ENCODE results near the gene IGF1.

Gene IGF1

DNA sequence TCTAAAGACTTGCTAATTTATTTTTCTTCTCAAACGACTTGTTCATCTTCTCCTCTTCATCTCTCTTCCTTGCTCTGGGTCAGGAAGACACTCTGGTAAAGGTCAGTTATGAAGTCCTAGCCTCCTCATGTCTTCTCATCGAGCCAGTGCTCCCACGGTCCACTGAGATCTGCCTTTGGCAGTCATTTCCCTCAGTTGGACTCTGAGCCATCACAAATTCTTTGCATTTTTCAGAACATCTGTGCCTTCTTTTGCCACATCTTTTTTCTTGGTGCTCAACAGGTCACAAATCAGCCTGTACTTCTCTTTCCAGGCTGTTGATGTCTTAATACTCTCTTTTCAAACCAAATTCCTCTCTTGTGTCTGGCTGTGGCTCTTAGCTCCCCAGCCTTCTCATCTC, 49.7 kb downstream of the IGF1 start:
- H3K79me2 ChIP-seq (ENCODE audit: control insufficient read depth, low read length): no peaks in the 10 kb centered on the region
- TF ChIP-seq, protein P1, sequence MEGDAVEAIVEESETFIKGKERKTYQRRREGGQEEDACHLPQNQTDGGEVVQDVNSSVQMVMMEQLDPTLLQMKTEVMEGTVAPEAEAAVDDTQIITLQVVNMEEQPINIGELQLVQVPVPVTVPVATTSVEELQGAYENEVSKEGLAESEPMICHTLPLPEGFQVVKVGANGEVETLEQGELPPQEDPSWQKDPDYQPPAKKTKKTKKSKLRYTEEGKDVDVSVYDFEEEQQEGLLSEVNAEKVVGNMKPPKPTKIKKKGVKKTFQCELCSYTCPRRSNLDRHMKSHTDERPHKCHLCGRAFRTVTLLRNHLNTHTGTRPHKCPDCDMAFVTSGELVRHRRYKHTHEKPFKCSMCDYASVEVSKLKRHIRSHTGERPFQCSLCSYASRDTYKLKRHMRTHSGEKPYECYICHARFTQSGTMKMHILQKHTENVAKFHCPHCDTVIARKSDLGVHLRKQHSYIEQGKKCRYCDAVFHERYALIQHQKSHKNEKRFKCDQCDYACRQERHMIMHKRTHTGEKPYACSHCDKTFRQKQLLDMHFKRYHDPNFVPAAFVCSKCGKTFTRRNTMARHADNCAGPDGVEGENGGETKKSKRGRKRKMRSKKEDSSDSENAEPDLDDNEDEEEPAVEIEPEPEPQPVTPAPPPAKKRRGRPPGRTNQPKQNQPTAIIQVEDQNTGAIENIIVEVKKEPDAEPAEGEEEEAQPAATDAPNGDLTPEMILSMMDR (IDR thresholded peaks at IDR 0.05; ENCODE audit: low read depth, low read length, poor library complexity, severe bottlenecking): no peak
- no peaks in the 10 kb centered on the region for H3F3A ChIP-seq (ENCODE audit: control insufficient read depth, insufficient read depth)
- H3K36me3 ChIP-seq (ENCODE audit: control insufficient read depth, low read length): no peaks in the 10 kb centered on the region
- no peak overlapping the region for H3K4me3 ChIP-seq (ENCODE audit: low read length)
- no peaks in the 10 kb centered on the region; the same call in 1 of the 2 replicates for H3K9me2 ChIP-seq (replicated peaks; ENCODE audit: control insufficient read depth, low read length)
- no peaks in the 10 kb centered on the region for H4K20me1 ChIP-seq (ENCODE audit: control insufficient read depth, insufficient read depth, low read depth, low read length)
- no peaks in the 10 kb centered on the region for H3K27me3 ChIP-seq (ENCODE audit: control insufficient read depth, low read length)
- no peaks in the 10 kb centered on the region for H3K9me3 ChIP-seq (ENCODE audit: control insufficient read depth, insufficient read depth, low read length)
- no peak overlapping the region for H3K27ac ChIP-seq (ENCODE audit: low read depth, low read length)
- H3K4me2 ChIP-seq (ENCODE audit: low read length): no peak overlapping the region
- H3K4me1 ChIP-seq (ENCODE audit: control insufficient read depth, low read length): no peaks in the 10 kb centered on the region

DNA sequence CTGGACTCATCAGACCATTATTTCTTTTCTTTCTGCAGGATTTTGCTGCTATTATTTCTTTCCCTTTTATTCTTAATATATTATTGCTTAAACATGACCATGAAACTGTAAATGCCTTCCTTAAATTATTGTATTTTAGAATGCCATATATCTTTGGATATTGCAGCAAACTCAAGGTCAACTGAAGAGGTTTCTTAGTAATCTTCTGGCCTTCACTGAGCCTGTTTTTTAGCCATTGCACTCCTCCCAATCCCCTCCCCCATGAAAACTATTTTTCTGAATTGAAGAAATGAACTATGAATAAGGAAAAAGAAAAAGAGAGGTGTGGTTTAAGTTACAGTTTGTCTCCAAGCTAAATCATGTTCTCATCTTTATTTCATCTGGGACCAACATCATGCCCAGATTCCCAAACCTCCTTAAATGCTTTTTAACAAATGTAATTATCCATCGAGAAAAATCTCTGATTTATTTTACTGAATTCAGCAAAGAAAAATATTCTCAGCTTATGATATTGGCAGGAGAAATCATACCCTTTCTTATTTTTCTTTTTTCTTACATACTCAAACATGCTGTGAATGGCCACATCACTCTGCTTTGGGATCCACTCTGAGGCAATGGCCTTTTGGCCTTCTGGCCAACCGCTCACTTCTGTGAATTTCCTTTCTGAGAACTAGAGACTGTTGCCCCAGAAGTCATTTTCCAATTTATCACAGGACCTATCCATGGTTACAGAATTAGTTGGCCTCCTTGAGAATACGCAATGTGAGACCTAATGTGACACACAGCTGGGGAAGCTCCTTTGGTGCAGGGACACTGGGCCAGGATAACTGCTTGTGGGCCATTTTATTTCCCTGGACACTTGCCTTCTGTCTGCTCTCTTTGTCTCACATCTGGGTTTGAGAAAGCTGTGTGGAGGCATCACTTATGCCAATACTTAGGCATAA, 50.9 kb downstream of the IGF1 start:
- no peaks in the 10 kb centered on the region for H4K20me1 ChIP-seq (ENCODE audit: control insufficient read depth, insufficient read depth, low read depth, low read length)
- H3K27ac ChIP-seq (ENCODE audit: low read depth, low read length): no peak overlapping the region
- no peaks in the 10 kb centered on the region; the same call in 1 of the 2 replicates for H3K9me2 ChIP-seq (replicated peaks; ENCODE audit: control insufficient read depth, low read length)
- TF ChIP-seq, protein P1 (IDR thresholded peaks at IDR 0.05; ENCODE audit: low read depth, low read length, poor library complexity, severe bottlenecking): no peak
- TF ChIP-seq EZH2phosphoT487 (IDR thresholded peaks at IDR 0.05; ENCODE audit: borderline replicate concordance, low read length): no peak
- H3K4me2 ChIP-seq (ENCODE audit: low read length): no peak overlapping the region
- H3K9me3 ChIP-seq (ENCODE audit: control insufficient read depth, insufficient read depth, low read length): no peaks in the 10 kb centered on the region
- H3K4me1 ChIP-seq (ENCODE audit: control insufficient read depth, low read length): no peaks in the 10 kb centered on the region
- H3K36me3 ChIP-seq (ENCODE audit: control insufficient read depth, low read length): no peaks in the 10 kb centered on the region
- H3F3A ChIP-seq (ENCODE audit: control insufficient read depth, insufficient read depth): no peaks in the 10 kb centered on the region
- H3K79me2 ChIP-seq (ENCODE audit: control insufficient read depth, low read length): no peaks in the 10 kb centered on the region
- no peaks in the 10 kb centered on the region for H3K27me3 ChIP-seq (ENCODE audit: control insufficient read depth, low read length)
- no peak overlapping the region for H3K4me3 ChIP-seq (ENCODE audit: low read length)

DNA sequence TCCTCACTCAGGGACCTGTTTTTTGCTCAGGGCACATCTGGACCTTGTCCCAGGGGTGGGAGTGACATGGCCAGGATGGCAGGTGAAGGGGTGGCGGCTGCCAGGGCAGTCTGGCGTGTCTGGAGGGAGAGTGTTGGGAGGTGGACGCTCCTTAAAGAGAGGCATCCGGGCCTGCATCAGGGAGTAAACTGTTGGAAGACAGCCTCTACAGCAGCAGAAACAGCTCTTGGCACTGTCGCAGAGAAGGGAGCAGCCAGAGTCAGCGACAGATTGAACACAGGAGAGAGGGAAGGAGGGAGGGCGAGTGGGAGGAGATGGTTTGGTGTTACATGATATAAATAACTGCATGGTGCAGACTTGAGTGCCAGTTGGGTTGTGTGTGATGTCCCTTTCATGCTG, 52.8 kb downstream of the IGF1 start:
- Histone ChIP-seq H3K27me3 (ENCODE audit: control insufficient read depth, low read length) (no peaks in the 10 kb centered on the region), H3K4me2 (ENCODE audit: low read length) (no peak overlapping the region), H3K79me2 (ENCODE audit: control insufficient read depth, low read length) (no peaks in the 10 kb centered on the region), H3K4me3 (ENCODE audit: low read length) (no peak overlapping the region), H3K27ac (ENCODE audit: low read depth, low read length) (no peak overlapping the region), H3F3A (ENCODE audit: control insufficient read depth, insufficient read depth) (no peaks in the 10 kb centered on the region), H4K20me1 (ENCODE audit: control insufficient read depth, insufficient read depth, low read depth, low read length) (no peaks in the 10 kb centered on the region), H3K4me1 (ENCODE audit: control insufficient read depth, low read length) (no peaks in the 10 kb centered on the region), H3K9me2 (replicated peaks; ENCODE audit: control insufficient read depth, low read length) (no peaks in the 10 kb centered on the region; the same call in 1 of the 2 replicates), H3K9me3 (ENCODE audit: control insufficient read depth, insufficient read depth, low read length) (no peaks in the 10 kb centered on the region), H3K36me3 (ENCODE audit: control insufficient read depth, low read length) (no peaks in the 10 kb centered on the region)
- no peak for TF ChIP-seq EZH2phosphoT487 (IDR thresholded peaks at IDR 0.05; ENCODE audit: borderline replicate concordance, low read length)
- TF ChIP-seq, protein P1 (IDR thresholded peaks at IDR 0.05; ENCODE audit: low read depth, low read length, poor library complexity, severe bottlenecking): no peak

All from DOHH2 (cell line).